ENCODE results near the gene IL3.

IL3 gene

GRCh38 chr5:132064738-132065331 lies 4.4 kb downstream of the IL3 start:
- no peaks in the 10 kb centered on the region for H3K36me3 ChIP-seq (ENCODE audit: insufficient read depth, low read length)
- H3K27ac ChIP-seq: no peak overlapping the region
- DNase-seq (ENCODE audit: low read depth, low spot score): no peak
- no peak overlapping the region for H3K4me3 ChIP-seq
- H3K9ac ChIP-seq (ENCODE audit: insufficient read length): no peak overlapping the region
- TF ChIP-seq EZH2 (IDR thresholded peaks at IDR 0.05) (no peak), FOXP2 (optimal IDR thresholded peaks at IDR 0.05; ENCODE audit: control extremely low read depth, extremely low read length, insufficient read depth) (no peak), POLR2AphosphoS5 (IDR thresholded peaks at IDR 0.05; ENCODE audit: borderline replicate concordance, low read depth, low read length) (no peak)
- no peaks in the 10 kb centered on the region for H3K9me3 ChIP-seq (ENCODE audit: low read depth, low read length)

GRCh38 chr5:132065351-132065937 lies 5.0 kb downstream of the IL3 start:
- Histone ChIP-seq H3K27ac (no peak overlapping the region), H3K36me3 (ENCODE audit: insufficient read depth, low read length) (no peaks in the 10 kb centered on the region), H3K9ac (ENCODE audit: insufficient read length) (no peak overlapping the region), H3K9me3 (ENCODE audit: low read depth, low read length) (no peaks in the 10 kb centered on the region), H3K4me3 (no peak overlapping the region)
- no peak for DNase-seq (ENCODE audit: low read depth, low spot score)
- TF ChIP-seq POLR2AphosphoS5 (IDR thresholded peaks at IDR 0.05; ENCODE audit: borderline replicate concordance, low read depth, low read length): no peak
- TF ChIP-seq FOXP2 (optimal IDR thresholded peaks at IDR 0.05; ENCODE audit: control extremely low read depth, extremely low read length, insufficient read depth): no peak
- no peak for TF ChIP-seq EZH2 (IDR thresholded peaks at IDR 0.05)

GRCh38 chr5:132065951-132066701 lies 5.7 kb downstream of the IL3 start:
- no peak overlapping the region for H3K4me3 ChIP-seq
- no peak for DNase-seq (ENCODE audit: low read depth, low spot score)
- no peak overlapping the region for H3K27ac ChIP-seq
- H3K36me3 ChIP-seq (ENCODE audit: insufficient read depth, low read length): no peaks in the 10 kb centered on the region
- H3K9ac ChIP-seq (ENCODE audit: insufficient read length): no peak overlapping the region
- H3K9me3 ChIP-seq (ENCODE audit: low read depth, low read length): no peaks in the 10 kb centered on the region
- TF ChIP-seq FOXP2 (optimal IDR thresholded peaks at IDR 0.05; ENCODE audit: control extremely low read depth, extremely low read length, insufficient read depth) (no peak), POLR2AphosphoS5 (IDR thresholded peaks at IDR 0.05; ENCODE audit: borderline replicate concordance, low read depth, low read length) (no peak), EZH2 (IDR thresholded peaks at IDR 0.05) (no peak)

GRCh38 chr5:132066871-132067270 lies 6.4 kb downstream of the IL3 start:
- H3K36me3 ChIP-seq (ENCODE audit: insufficient read depth, low read length): no peaks in the 10 kb centered on the region
- no peak overlapping the region for H3K4me3 ChIP-seq
- no peak overlapping the region for H3K27ac ChIP-seq
- TF ChIP-seq POLR2AphosphoS5 (IDR thresholded peaks at IDR 0.05; ENCODE audit: borderline replicate concordance, low read depth, low read length) (no peak), EZH2 (IDR thresholded peaks at IDR 0.05) (no peak), FOXP2 (optimal IDR thresholded peaks at IDR 0.05; ENCODE audit: control extremely low read depth, extremely low read length, insufficient read depth) (no peak)
- no peaks in the 10 kb centered on the region for H3K9me3 ChIP-seq (ENCODE audit: low read depth, low read length)
- H3K9ac ChIP-seq (ENCODE audit: insufficient read length): no peak overlapping the region
- DNase-seq (ENCODE audit: low read depth, low spot score): no peak

- H3K36me3 ChIP-seq (ENCODE audit: insufficient read depth, low read length): no peaks in the 10 kb centered on the region
- no peaks in the 10 kb centered on the region for H3K9me3 ChIP-seq (ENCODE audit: low read depth, low read length)
- no peak overlapping the region for H3K27ac ChIP-seq
- H3K4me3 ChIP-seq: no peak overlapping the region
- DNase-seq (ENCODE audit: low read depth, low spot score): no peak
- no peak overlapping the region for H3K9ac ChIP-seq (ENCODE audit: insufficient read length)
- TF ChIP-seq POLR2AphosphoS5 (IDR thresholded peaks at IDR 0.05; ENCODE audit: borderline replicate concordance, low read depth, low read length) (no peak), FOXP2 (optimal IDR thresholded peaks at IDR 0.05; ENCODE audit: control extremely low read depth, extremely low read length, insufficient read depth) (no peak), EZH2 (IDR thresholded peaks at IDR 0.05) (no peak)
Measured at GRCh38 chr5:132067451-132067850, 7.0 kb downstream of the IL3 start.

- TF ChIP-seq EZH2 (IDR thresholded peaks at IDR 0.05): no peak
- TF ChIP-seq FOXP2 (optimal IDR thresholded peaks at IDR 0.05; ENCODE audit: control extremely low read depth, extremely low read length, insufficient read depth): no peak
- no peak for TF ChIP-seq POLR2AphosphoS5 (IDR thresholded peaks at IDR 0.05; ENCODE audit: borderline replicate concordance, low read depth, low read length)
- no peak for DNase-seq (ENCODE audit: low read depth, low spot score)
- Histone ChIP-seq H3K36me3 (ENCODE audit: insufficient read depth, low read length) (no peaks in the 10 kb centered on the region), H3K9ac (ENCODE audit: insufficient read length) (no peak overlapping the region), H3K27ac (no peak overlapping the region), H3K9me3 (ENCODE audit: low read depth, low read length) (no peaks in the 10 kb centered on the region), H3K4me3 (no peak overlapping the region)
Measured at GRCh38 chr5:132067941-132068808, 7.7 kb downstream of the IL3 start.

- TF ChIP-seq FOXP2 (optimal IDR thresholded peaks at IDR 0.05; ENCODE audit: control extremely low read depth, extremely low read length, insufficient read depth): no peak
- no peak for TF ChIP-seq EZH2 (IDR thresholded peaks at IDR 0.05)
- TF ChIP-seq POLR2AphosphoS5 (IDR thresholded peaks at IDR 0.05; ENCODE audit: borderline replicate concordance, low read depth, low read length): no peak
- Histone ChIP-seq H3K27ac (no peak overlapping the region), H3K36me3 (ENCODE audit: insufficient read depth, low read length) (no peaks in the 10 kb centered on the region), H3K9me3 (ENCODE audit: low read depth, low read length) (no peaks in the 10 kb centered on the region), H3K4me3 (no peak overlapping the region), H3K9ac (ENCODE audit: insufficient read length) (no peak overlapping the region)
- DNase-seq (ENCODE audit: low read depth, low spot score): no peak
Measured at GRCh38 chr5:132069561-132069960, 9.1 kb downstream of the IL3 start.

- Histone ChIP-seq H3K27ac (no peak overlapping the region), H3K4me3 (no peak overlapping the region), H3K36me3 (ENCODE audit: insufficient read depth, low read length) (no peaks in the 10 kb centered on the region), H3K9me3 (ENCODE audit: low read depth, low read length) (no peaks in the 10 kb centered on the region), H3K9ac (ENCODE audit: insufficient read length) (no peak overlapping the region)
- no peak for DNase-seq (ENCODE audit: low read depth, low spot score)
- TF ChIP-seq FOXP2 (optimal IDR thresholded peaks at IDR 0.05; ENCODE audit: control extremely low read depth, extremely low read length, insufficient read depth) (no peak), POLR2AphosphoS5 (IDR thresholded peaks at IDR 0.05; ENCODE audit: borderline replicate concordance, low read depth, low read length) (no peak)
Measured at GRCh38 chr5:132069994-132070393, 9.5 kb downstream of the IL3 start.
